Trophoblast cell (in vitro differentiated cells and primary cell): Measurements from ENCODE around the gene IPO11.
"Not testable (repeated sequence)": the region's sequence is repeated elsewhere in the genome, so short reads cannot be mapped to it uniquely, and the experiment has no call there.

ENCODE experiments used
- DNase-seq, 2 donors: peaks; one replicate each; pipeline ENCODE4 v3.0.0-alpha.2; 2016
- H2AFZ ChIP-seq: 2 replicates; pipeline ENCODE4 v1.6.1; 2013; ENCODE audit warnings: low read length, moderate library complexity, mild to moderate bottlenecking; ENCODE audit not compliant: insufficient read depth, poor library complexity
- H2AK5ac ChIP-seq: 2 replicates; pipeline ENCODE4 v1.6.1; 2013; ENCODE audit warnings: mild to moderate bottlenecking, low read length
- H2BK120ac ChIP-seq: 2 replicates; pipeline ENCODE4 v1.6.1; 2013; ENCODE audit warnings: low read length, mild to moderate bottlenecking, moderate library complexity; ENCODE audit not compliant: insufficient read depth, poor library complexity
- H2BK12ac ChIP-seq: 2 replicates; pipeline ENCODE4 v1.6.1; 2013; ENCODE audit warnings: mild to moderate bottlenecking, low read length, moderate library complexity
- H2BK5ac ChIP-seq: 2 replicates; pipeline ENCODE4 v1.6.1; 2013; ENCODE audit warnings: low read length, low read depth, moderate library complexity, mild to moderate bottlenecking; ENCODE audit not compliant: poor library complexity
- H3K14ac ChIP-seq: 2 replicates; pipeline ENCODE4 v1.6.1; 2013; ENCODE audit warnings: mild to moderate bottlenecking, low read length
- H3K18ac ChIP-seq: 2 replicates; pipeline ENCODE4 v1.6.1; 2013; ENCODE audit warnings: mild to moderate bottlenecking, low read length
- H3K23ac ChIP-seq: 2 replicates; pipeline ENCODE4 v1.6.1; 2013; ENCODE audit warnings: low read length
- H3K27ac ChIP-seq: 2 replicates; pipeline ENCODE4 v1.5.1; 2013; ENCODE audit warnings: low read depth, mild to moderate bottlenecking, inconsistent platforms, low read length, moderate library complexity
- H3K27me3 ChIP-seq: 2 replicates; pipeline ENCODE4 v1.6.1; 2013; ENCODE audit warnings: inconsistent platforms, mild to moderate bottlenecking, low read length, moderate library complexity; ENCODE audit not compliant: insufficient read depth
- H3K36me3 ChIP-seq, 2 experiments: 1 replicate in 1 of 2; 2 replicates in 1 of 2; pipeline ENCODE4 v1.6.1; 2013; ENCODE audit warnings: low read length in 2 of 2, mild to moderate bottlenecking in 2 of 2, moderate library complexity in 1 of 2; ENCODE audit not compliant: insufficient read depth in 2 of 2, control insufficient read depth in 1 of 2
- H3K4ac ChIP-seq: 2 replicates; pipeline ENCODE4 v1.6.1; 2013; ENCODE audit warnings: low read depth, mild to moderate bottlenecking, low read length, moderate library complexity
- H3K4me1 ChIP-seq, 2 experiments: 1 replicate in 1 of 2; 2 replicates in 1 of 2; pipeline ENCODE4 v1.6.1; 2013; ENCODE audit warnings: low read length in 2 of 2, mild to moderate bottlenecking in 2 of 2, moderate library complexity in 1 of 2; ENCODE audit not compliant: insufficient read depth in 2 of 2, control insufficient read depth in 1 of 2
- H3K4me2 ChIP-seq: 2 replicates; pipeline ENCODE4 v1.6.1; 2013; ENCODE audit warnings: inconsistent platforms, mild to moderate bottlenecking, low read length, moderate library complexity
- H3K4me3 ChIP-seq: 2 replicates; pipeline ENCODE4 v1.5.1; 2013; ENCODE audit warnings: mild to moderate bottlenecking, low read depth, low read length, inconsistent platforms
- H3K79me1 ChIP-seq: one replicate; pipeline ENCODE4 v1.6.1; 2013; ENCODE audit warnings: low read length
- H3K79me2 ChIP-seq: 2 replicates; pipeline ENCODE4 v1.6.1; 2013; ENCODE audit warnings: low read length, mild to moderate bottlenecking; ENCODE audit not compliant: control insufficient read depth, insufficient read depth, poor library complexity
- H3K9ac ChIP-seq: 2 replicates; pipeline ENCODE4 v1.6.1; 2013; ENCODE audit warnings: mild to moderate bottlenecking, low read length
- H3K9me3 ChIP-seq: 2 replicates; pipeline ENCODE4 v1.6.1; 2013; ENCODE audit warnings: low read depth, mild to moderate bottlenecking, control low read depth, inconsistent platforms, low read length; ENCODE audit not compliant: insufficient read depth
- H4K12ac ChIP-seq: 2 replicates; pipeline ENCODE4 v1.6.1; 2013; ENCODE audit warnings: low read depth, mild to moderate bottlenecking, low read length, moderate library complexity
- H4K8ac ChIP-seq: 2 replicates; pipeline ENCODE4 v1.6.1; 2013; ENCODE audit warnings: low read depth, mild to moderate bottlenecking, low read length, moderate library complexity
- H4K91ac ChIP-seq: one replicate; pipeline ENCODE4 v1.6.1; 2013; ENCODE audit warnings: low read depth, mild to moderate bottlenecking, low read length, moderate library complexity
- WGBS: extraction: QIAGEN DNeasy Blood & Tissue Kit; methylation state at CpG from one replicate; pipeline ENCODE4 v1.1.7; 2013; ENCODE audit warnings: missing lambda C conversion rate; ENCODE audit not compliant: insufficient read length, insufficient coverage; ENCODE audit errors: extremely low coverage; 5-methylcytosine and 5-hydroxymethylcytosine counted together

IPO11 gene

GRCh38 chr5:62520812-62521211, 108.2 kb downstream of the IPO11 start:
- not testable (repeated sequence) for H3K14ac ChIP-seq, H4K91ac ChIP-seq, DNase-seq, H4K12ac ChIP-seq, H3K79me1 ChIP-seq, H4K8ac ChIP-seq, H3K79me2 ChIP-seq, H3K9me3 ChIP-seq, H3K23ac ChIP-seq, H3K9ac ChIP-seq, H2BK120ac ChIP-seq, H3K4me3 ChIP-seq, H3K27ac ChIP-seq, H2BK12ac ChIP-seq, H3K36me3 ChIP-seq, H3K27me3 ChIP-seq, H2BK5ac ChIP-seq, H3K18ac ChIP-seq, H3K4me2 ChIP-seq, H3K4ac ChIP-seq, H2AK5ac ChIP-seq, H3K4me1 ChIP-seq, H2AFZ ChIP-seq
- no CpG with 5 or more reads among the region's 1 CpG for WGBS

- Histone ChIP-seq H3K79me2 (no peaks in the 10 kb centered on the region), H3K18ac (no peak overlapping the region), H3K27ac (no peak overlapping the region), H3K9ac (no peak overlapping the region), H3K4me3 (no peak overlapping the region), H3K4me2 (no peak overlapping the region), H3K4ac (no peak overlapping the region), H2AFZ (no peak overlapping the region), H4K12ac (no peak overlapping the region), H4K91ac (no peak overlapping the region), H3K14ac (no peak overlapping the region), H3K27me3 (no peaks in the 10 kb centered on the region), H3K9me3 (no peaks in the 10 kb centered on the region), H2BK12ac (no peak overlapping the region), H3K36me3 (peaks cover 0 to 3% of the 10 kb centered on the region in 2 experiments), H3K23ac (no peak overlapping the region), H3K79me1 (no peaks in the 10 kb centered on the region), H2BK120ac (no peak overlapping the region), H3K4me1 (no peaks in the 10 kb centered on the region), H4K8ac (no peak overlapping the region), H2BK5ac (no peak overlapping the region), H2AK5ac (no peak overlapping the region)
- no peak for DNase-seq
- WGBS, result no CpG with 5 or more reads among the region's 2 CpGs
Observed at GRCh38 chr5:62521319-62521718, 108.8 kb downstream of the IPO11 start.

GRCh38 chr5:62522811-62523210, 110.2 kb downstream of the IPO11 start:
- Histone ChIP-seq H4K91ac (no peak overlapping the region), H3K14ac (no peak overlapping the region), H3K4me2 (no peak overlapping the region), H2BK12ac (no peak overlapping the region), H3K79me1 (no peaks in the 10 kb centered on the region), H3K4me1 (no peaks in the 10 kb centered on the region), H2AK5ac (no peak overlapping the region), H4K8ac (no peak overlapping the region), H3K9ac (no peak overlapping the region), H3K9me3 (no peaks in the 10 kb centered on the region), H3K27ac (no peak overlapping the region), H2BK5ac (no peak overlapping the region), H3K4me3 (no peak overlapping the region), H3K27me3 (no peaks in the 10 kb centered on the region), H4K12ac (no peak overlapping the region), H3K36me3 (peaks cover 0 to 1% of the 10 kb centered on the region in 2 experiments), H3K18ac (no peak overlapping the region), H3K4ac (no peak overlapping the region), H3K79me2 (no peaks in the 10 kb centered on the region), H2AFZ (no peak overlapping the region), H2BK120ac (no peak overlapping the region), H3K23ac (no peak overlapping the region)
- DNase-seq, result no peak
- WGBS, result no CpG with 5 or more reads among the region's 1 CpG

GRCh38 chr5:62533597-62533996, 121.0 kb downstream of the IPO11 start:
- H3K9me3 ChIP-seq, result no peaks in the 10 kb centered on the region
- no peak overlapping the region for H2AK5ac ChIP-seq
- no peak overlapping the region for H2BK5ac ChIP-seq
- H3K27me3 ChIP-seq, result no peaks in the 10 kb centered on the region
- no peak overlapping the region for H2BK120ac ChIP-seq
- H2BK12ac ChIP-seq, result no peak overlapping the region
- no peak overlapping the region for H3K18ac ChIP-seq
- no peak overlapping the region for H3K27ac ChIP-seq
- no peak overlapping the region for H2AFZ ChIP-seq
- H3K79me2 ChIP-seq, result no peaks in the 10 kb centered on the region
- H4K12ac ChIP-seq, result no peak overlapping the region
- H3K9ac ChIP-seq, result no peak overlapping the region
- peaks cover 2 to 3% of the 10 kb centered on the region in 2 experiments for H3K36me3 ChIP-seq
- H4K8ac ChIP-seq, result no peak overlapping the region
- H3K4me1 ChIP-seq, result no peaks in the 10 kb centered on the region
- H3K14ac ChIP-seq, result no peak overlapping the region
- no peak overlapping the region for H4K91ac ChIP-seq
- no peaks in the 10 kb centered on the region for H3K79me1 ChIP-seq
- H3K23ac ChIP-seq, result no peak overlapping the region
- H3K4me3 ChIP-seq, result no peak overlapping the region
- DNase-seq, result no peak
- no peak overlapping the region for H3K4ac ChIP-seq
- no peak overlapping the region for H3K4me2 ChIP-seq
- WGBS, result no CpG with 5 or more reads among the region's 2 CpGs
